SU-DHL-6 (cell line): ENCODE results near the gene CCP110.

Experiments used
- H2AFZ ChIP-seq: fragments of 200-600 bp; sonication (generic); 2 replicates; pipeline ENCODE4 v1.6.1; 2014; ENCODE audit warnings: low read depth, mild to moderate bottlenecking, moderate library complexity, mixed read lengths, antibody characterized with exemption, low read length; ENCODE audit not compliant: severe bottlenecking
- H3F3A ChIP-seq: fragments of 200-600 bp; shearing (Covaris generic); 2 replicates; pipeline ENCODE4 v1.6.0; 2016; ENCODE audit warnings: antibody characterized with exemption, mild to moderate bottlenecking; ENCODE audit not compliant: insufficient read depth
- H3K27ac ChIP-seq: fragments of 200-600 bp; sonication (generic); 2 replicates; pipeline ENCODE4 v1.5.1; 2016; ENCODE audit warnings: low read depth, mild to moderate bottlenecking, low read length, moderate library complexity, mixed read lengths
- H3K27me3 ChIP-seq: fragments of 200-600 bp; sonication (generic), shearing (Covaris generic); 2 replicates; pipeline ENCODE4 v1.6.0; 2014; ENCODE audit warnings: mild to moderate bottlenecking, low read length
- H3K36me3 ChIP-seq: fragments of 200-600 bp; sonication (generic); 2 replicates; pipeline ENCODE4 v1.6.1; 2014; ENCODE audit warnings: mild to moderate bottlenecking, low read length, mixed read lengths
- H3K4me2 ChIP-seq: fragments of 300-600, 200-600 bp; shearing (Covaris generic), sonication (generic); 2 replicates; pipeline ENCODE4 v1.6.0; 2014; ENCODE audit warnings: low read length, low read depth, mild to moderate bottlenecking; ENCODE audit not compliant: poor library complexity, severe bottlenecking
- H3K4me3 ChIP-seq: fragments of 200-600 bp; sonication (generic); 2 replicates; pipeline ENCODE4 v1.5.1; 2014; ENCODE audit warnings: antibody characterized with exemption, low read length, mild to moderate bottlenecking, mixed read lengths; ENCODE audit not compliant: insufficient read depth, poor library complexity, severe bottlenecking
- H3K79me2 ChIP-seq: fragments of 200-600 bp; sonication (generic); 2 replicates; pipeline ENCODE4 v1.6.1; 2014; ENCODE audit warnings: mild to moderate bottlenecking, low read length, moderate library complexity; ENCODE audit not compliant: insufficient read depth
- H3K9ac ChIP-seq: fragments of 200-600 bp; sonication (generic); 2 replicates; pipeline ENCODE4 v1.7.0; 2014; ENCODE audit warnings: mild to moderate bottlenecking, low read length
- H3K9me2 ChIP-seq: fragments of 200-600 bp; sonication (generic); replicated peaks from 2 replicates; pipeline ENCODE4 v1.6.1; 2014; ENCODE audit warnings: low read length; ENCODE audit not compliant: insufficient read depth
- H3K9me3 ChIP-seq: fragments of 200-600 bp; sonication (generic); 2 replicates; pipeline ENCODE4 v1.6.1; 2014; ENCODE audit warnings: low read length, mixed read lengths; ENCODE audit not compliant: insufficient read depth
- H4K20me1 ChIP-seq: fragments of 200-600 bp; sonication (generic); 2 replicates; pipeline ENCODE4 v1.6.1; 2014; ENCODE audit warnings: low read depth, mild to moderate bottlenecking, antibody characterized with exemption, low read length, moderate library complexity, mixed read lengths
- CTCF ChIP-seq: fragments of 200-600 bp; sonication (generic); IDR thresholded peaks from one replicate; pipeline ENCODE4 v1.5.1; 2017; ENCODE audit warnings: antibody characterized with exemption, mild to moderate bottlenecking, low read length, moderate library complexity; ENCODE audit not compliant: insufficient read depth, poor library complexity, severe bottlenecking
- EZH2phosphoT487 ChIP-seq: fragments of 200-600 bp; sonication (generic), shearing (Covaris generic); conservative IDR thresholded peaks from 2 replicates; pipeline ENCODE4 v1.6.1; 2018; ENCODE audit warnings: mild to moderate bottlenecking, antibody characterized with exemption, low read length, moderate library complexity, mixed read lengths

Gene CCP110

GRCh38 chr16:19490619-19491018 is 33.1 kb upstream of the CCP110 start:
- TF ChIP-seq CTCF: no peak
- TF ChIP-seq EZH2phosphoT487: no peak
- Histone ChIP-seq H3K79me2 (no peaks in the 10 kb centered on the region), H2AFZ (no peak overlapping the region)

GRCh38 chr16:19497176-19497575 is 26.6 kb upstream of the CCP110 start:
- Histone ChIP-seq H3K27me3 (no peaks in the 10 kb centered on the region), H3F3A (no peaks in the 10 kb centered on the region; the same call in 1 of the 2 replicates), H3K9me2 (no peaks in the 10 kb centered on the region), H3K4me3 (no peak overlapping the region), H2AFZ (no peak overlapping the region), H3K27ac (no peak overlapping the region), H3K9ac (no peak overlapping the region), H3K36me3 (peaks cover 6% of the 10 kb centered on the region), H3K4me2 (no peak overlapping the region), H3K9me3 (no peaks in the 10 kb centered on the region), H3K79me2 (no peaks in the 10 kb centered on the region), H4K20me1 (no peaks in the 10 kb centered on the region)
- TF ChIP-seq EZH2phosphoT487: no peak
- no peak for TF ChIP-seq CTCF

More at GRCh38 chr16:19490619-19491018, 33.1 kb upstream of the CCP110 start:
- H3K27ac ChIP-seq: no peak overlapping the region
- no peaks in the 10 kb centered on the region for H3K27me3 ChIP-seq
- no peaks in the 10 kb centered on the region for H3F3A ChIP-seq
- no peak overlapping the region for H3K4me2 ChIP-seq
- no peaks in the 10 kb centered on the region for H3K9me2 ChIP-seq
- no peaks in the 10 kb centered on the region for H3K36me3 ChIP-seq
- H3K4me3 ChIP-seq: no peak overlapping the region
- H3K9me3 ChIP-seq: no peaks in the 10 kb centered on the region
- H4K20me1 ChIP-seq: no peaks in the 10 kb centered on the region
- no peak overlapping the region for H3K9ac ChIP-seq

GRCh38 chr16:19499006-19499405 is 24.7 kb upstream of the CCP110 start:
- Histone ChIP-seq H3K4me2 (no peak overlapping the region), H3F3A (no peaks in the 10 kb centered on the region; the same call in 1 of the 2 replicates), H2AFZ (no peak overlapping the region), H3K9me2 (no peaks in the 10 kb centered on the region), H3K9ac (no peak overlapping the region), H3K4me3 (no peak overlapping the region), H3K27me3 (no peaks in the 10 kb centered on the region), H3K36me3 (peaks cover 10% of the 10 kb centered on the region), H3K27ac (no peak overlapping the region), H3K79me2 (no peaks in the 10 kb centered on the region), H3K9me3 (no peaks in the 10 kb centered on the region), H4K20me1 (no peaks in the 10 kb centered on the region)
- TF ChIP-seq EZH2phosphoT487: no peak
- no peak for TF ChIP-seq CTCF

- Histone ChIP-seq H2AFZ (no peak overlapping the region), H3K9ac (no peak overlapping the region), H3K4me3 (no peak overlapping the region), H4K20me1 (no peaks in the 10 kb centered on the region), H3K27me3 (no peaks in the 10 kb centered on the region), H3K79me2 (no peaks in the 10 kb centered on the region), H3K4me2 (no peak overlapping the region), H3K9me3 (no peaks in the 10 kb centered on the region), H3K36me3 (peaks cover 11% of the 10 kb centered on the region), H3K9me2 (no peaks in the 10 kb centered on the region), H3F3A (no peaks in the 10 kb centered on the region; the same call in 1 of the 2 replicates), H3K27ac (no peak overlapping the region)
- TF ChIP-seq EZH2phosphoT487 (no peak), CTCF (no peak)
These were observed 24.3 kb upstream of the CCP110 start for GRCh38 chr16:19499481-19499880.
